ENCODE data around the gene CLCA2.

DNA sequence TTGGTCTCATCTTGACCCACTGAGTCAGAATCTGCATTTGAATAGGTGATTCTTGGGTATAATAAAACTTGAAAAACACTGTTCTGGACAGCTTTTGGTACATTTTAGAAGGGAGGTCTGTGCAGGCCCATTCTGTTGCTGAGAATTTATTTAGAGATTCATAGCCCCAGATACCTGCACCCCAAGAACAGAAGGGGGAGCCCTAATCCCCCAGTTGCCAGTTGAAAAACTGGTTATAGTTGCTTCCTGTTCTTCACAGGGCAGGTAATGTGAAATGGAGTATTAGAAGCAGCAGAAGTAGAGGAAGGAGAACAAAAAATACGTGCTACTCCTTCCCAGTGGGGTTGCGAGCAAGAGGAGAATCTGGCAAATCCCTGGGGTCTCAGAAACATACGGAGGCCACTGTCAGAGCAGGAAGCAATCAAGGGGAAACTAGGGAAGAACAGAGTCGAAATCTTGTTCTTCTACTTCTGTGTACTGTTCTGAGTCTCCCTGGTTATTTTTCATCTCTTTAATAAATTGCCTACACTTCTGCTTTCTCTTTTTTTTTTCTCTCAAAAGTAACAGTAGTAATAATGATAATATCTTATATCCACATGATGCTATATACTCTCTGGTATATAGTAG lies 4.6 kb upstream of the CLCA2 start:
- TF ChIP-seq, protein P1, sequence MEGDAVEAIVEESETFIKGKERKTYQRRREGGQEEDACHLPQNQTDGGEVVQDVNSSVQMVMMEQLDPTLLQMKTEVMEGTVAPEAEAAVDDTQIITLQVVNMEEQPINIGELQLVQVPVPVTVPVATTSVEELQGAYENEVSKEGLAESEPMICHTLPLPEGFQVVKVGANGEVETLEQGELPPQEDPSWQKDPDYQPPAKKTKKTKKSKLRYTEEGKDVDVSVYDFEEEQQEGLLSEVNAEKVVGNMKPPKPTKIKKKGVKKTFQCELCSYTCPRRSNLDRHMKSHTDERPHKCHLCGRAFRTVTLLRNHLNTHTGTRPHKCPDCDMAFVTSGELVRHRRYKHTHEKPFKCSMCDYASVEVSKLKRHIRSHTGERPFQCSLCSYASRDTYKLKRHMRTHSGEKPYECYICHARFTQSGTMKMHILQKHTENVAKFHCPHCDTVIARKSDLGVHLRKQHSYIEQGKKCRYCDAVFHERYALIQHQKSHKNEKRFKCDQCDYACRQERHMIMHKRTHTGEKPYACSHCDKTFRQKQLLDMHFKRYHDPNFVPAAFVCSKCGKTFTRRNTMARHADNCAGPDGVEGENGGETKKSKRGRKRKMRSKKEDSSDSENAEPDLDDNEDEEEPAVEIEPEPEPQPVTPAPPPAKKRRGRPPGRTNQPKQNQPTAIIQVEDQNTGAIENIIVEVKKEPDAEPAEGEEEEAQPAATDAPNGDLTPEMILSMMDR (IDR thresholded peaks at IDR 0.05), result peak; percentile 28 to 75 (median 56)
- TF ChIP-seq POLR2A (IDR thresholded peaks at IDR 0.05), result no peak

Data from esophagus squamous epithelium (tissue), 4 donors.